GM18517 (cell line): ENCODE results near the gene KCNQ2.

Experiments
- ATAC-seq: cut with Tn5 transposase; IDR thresholded peaks from one replicate; pipeline ENCODE4 v1.9.1; 2021; ENCODE audit warnings: mild to moderate bottlenecking, moderate library complexity; ENCODE audit not compliant: unreplicated experiment

The KCNQ2 gene

DNA sequence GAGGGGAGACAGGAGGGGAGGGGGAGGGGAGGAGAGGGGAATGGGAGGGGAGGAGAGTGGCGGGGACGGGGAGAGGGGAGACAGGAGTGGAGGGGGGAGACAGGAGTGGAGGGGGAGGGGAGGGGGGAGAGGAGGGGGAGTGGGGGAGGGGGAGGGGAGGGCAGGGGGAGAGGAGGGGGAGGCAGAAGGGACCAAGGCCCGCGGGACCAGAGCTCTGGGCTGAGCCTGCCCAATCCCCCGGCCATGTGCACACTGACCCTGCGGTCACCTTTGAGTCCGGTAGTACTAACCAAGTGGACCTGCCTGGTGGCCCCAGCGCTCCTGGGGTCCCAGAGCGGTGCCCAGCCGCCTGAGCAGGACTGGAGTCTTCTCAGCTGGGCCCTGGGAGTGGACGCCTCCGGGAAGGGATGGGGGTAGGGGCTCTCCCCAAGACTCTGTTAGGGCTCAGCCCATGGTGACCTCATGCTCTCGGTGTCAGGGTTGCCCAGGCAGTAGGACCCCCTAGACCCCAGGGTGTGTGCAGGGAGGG, 471 bp upstream of the KCNQ2 start:
- no peak for ATAC-seq

- ATAC-seq, result no peak
Measured at GRCh38 chr20:63471717-63471980, 806 bp downstream of the KCNQ2 start.

DNA sequence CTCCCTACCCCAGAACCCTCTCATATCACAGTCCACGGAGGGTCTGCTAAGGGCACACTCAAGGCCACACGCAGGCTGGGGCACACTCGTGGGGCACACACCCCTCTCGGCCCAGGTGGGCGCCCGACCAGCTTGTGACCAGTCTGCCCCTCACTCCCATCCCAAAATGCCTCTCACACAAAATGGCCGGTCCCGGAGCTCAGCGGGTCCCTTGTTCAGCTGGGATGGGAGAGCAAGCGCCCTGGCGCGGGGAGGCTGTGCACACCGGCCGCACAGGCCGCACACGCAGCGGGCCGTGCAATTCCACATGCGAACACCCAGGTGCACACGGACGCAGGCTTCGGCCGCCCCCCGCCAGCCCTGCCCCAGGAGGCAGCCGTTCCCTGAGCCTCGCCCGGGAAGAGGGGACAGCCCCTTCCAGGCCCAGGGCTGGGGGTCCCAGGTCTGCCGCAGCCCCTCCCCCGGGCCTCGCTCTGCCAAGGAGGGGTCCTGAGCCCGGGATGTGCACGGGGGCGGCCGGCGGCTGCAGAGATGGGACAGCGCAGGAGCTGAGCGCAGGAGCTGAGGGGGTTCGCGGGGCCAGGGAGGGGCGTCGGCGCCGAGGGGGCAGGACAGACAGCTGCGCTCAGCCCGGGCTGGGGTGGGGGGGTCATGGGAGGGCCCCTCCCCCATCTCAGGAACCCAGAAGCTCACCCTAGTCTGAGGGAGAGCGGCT, 1.3 kb downstream of the KCNQ2 start:
- ATAC-seq, result no peak

GRCh38 chr20:63470410-63470809, 2.0 kb downstream of the KCNQ2 start:
- no peak for ATAC-seq

DNA sequence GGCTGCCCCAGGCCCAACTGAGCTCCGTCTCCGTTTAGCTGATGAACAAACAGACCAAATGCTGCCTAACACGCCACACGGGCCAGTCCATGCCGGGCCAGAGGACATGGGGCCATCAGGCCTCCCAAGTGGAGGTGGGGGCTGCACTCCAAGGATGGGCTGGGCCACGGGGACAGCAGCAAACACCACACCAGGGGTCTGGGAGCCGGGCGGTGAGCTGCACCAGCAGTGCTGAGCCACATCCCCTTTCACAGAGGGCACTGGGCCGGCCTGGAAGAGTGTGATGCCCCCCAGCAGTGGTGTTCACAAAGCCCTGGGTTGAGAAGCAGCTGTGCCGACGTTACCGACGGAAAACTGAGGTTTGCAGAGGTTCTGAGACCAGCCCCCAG, 2.7 kb downstream of the KCNQ2 start:
- ATAC-seq, result no peak

GRCh38 chr20:63469019-63469712, 3.3 kb downstream of the KCNQ2 start:
- no peak for ATAC-seq

- ATAC-seq, result no peak
Measured at GRCh38 chr20:63468421-63468820, 4.0 kb downstream of the KCNQ2 start.

- no peak for ATAC-seq
Measured at GRCh38 chr20:63467294-63468083, 5.0 kb downstream of the KCNQ2 start.

DNA sequence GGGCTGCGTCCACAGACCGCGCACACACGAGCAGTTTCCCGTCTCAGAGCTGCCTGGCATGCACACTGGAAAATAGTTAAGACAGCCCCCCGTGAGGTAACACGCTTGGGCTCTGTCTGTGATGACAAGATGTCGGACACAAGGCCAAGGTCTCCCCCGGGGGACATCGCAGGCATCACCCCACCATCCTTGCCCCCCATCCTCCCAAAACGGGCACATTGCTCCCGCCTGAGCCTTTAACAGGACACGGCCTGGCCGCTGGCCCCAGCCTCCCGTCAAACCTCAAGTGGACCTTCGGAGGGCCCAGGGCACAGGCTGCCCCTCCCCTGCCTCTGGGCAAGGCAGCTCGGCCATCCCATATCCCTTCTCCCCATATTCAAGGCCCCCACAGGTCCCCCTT, 5.6 kb downstream of the KCNQ2 start:
- no peak for ATAC-seq

DNA sequence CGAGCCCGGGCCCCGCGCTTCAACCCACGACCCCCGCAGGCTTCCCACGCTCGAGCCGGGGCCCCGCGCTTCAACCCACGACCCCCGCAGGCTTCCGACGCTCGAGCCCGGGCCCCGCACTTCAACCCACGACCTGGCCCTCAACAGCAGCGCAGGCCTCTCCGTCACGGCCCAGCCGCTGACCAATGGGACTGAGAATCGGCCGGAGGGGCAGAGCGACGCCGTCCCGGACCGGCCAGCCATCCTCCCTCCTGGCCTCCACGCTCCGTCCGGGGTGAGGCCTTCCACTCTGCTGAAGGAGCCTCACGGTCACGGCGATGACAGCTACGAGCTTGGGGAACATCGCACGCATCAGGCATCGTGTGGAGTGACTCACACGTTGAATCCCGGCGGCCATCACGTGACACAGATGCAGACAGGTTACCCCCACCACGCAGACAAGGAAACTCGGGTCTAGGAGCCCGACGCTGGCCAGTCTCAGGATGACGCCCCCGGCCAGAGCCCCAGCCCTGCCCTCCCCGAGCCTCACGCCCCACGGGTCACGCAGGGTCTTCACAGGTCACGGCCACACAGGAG, 6.1 kb downstream of the KCNQ2 start:
- no peak for ATAC-seq

DNA sequence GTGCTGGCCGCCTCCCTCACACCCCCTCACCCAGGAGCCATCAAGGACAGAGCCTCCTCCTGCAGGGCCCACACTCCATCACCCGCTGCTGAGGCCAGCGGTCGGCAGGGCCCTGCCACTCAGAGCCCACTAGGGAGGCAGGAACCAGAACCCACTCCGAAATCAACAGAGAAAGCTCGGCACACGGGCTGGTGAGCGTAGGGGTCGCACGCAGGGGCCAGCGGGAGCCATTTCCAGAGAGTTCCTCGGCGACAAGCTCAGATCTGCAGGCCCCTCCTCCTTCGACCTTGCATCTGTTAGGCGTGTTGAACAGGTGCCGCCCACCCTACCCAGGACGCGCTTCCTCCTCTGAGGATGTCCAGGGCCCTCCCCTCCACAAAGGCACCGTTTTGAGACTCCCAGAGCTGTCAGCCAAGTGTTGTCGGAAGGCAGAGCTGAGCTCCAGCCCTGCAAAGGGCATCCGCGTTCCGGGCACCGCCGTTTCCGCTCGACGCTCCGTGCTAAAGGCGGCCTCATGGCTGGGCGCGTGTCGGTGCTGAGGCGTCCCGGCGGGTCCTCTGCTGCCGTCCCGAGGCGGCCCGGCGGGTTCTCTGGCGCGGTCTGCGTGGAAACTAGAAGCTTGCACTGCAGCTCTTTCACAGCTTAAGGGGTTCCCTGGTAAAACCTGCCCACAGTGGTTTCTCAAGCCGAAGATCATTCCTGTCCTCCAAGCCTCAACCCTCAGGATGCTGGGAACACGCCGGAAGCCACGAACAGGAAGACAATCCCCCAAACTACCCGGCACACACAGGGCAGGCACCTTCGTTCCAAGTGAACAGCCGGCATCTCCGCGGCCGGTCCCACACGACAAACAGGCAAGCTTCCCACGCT, 6.8 kb downstream of the KCNQ2 start:
- no peak for ATAC-seq

DNA sequence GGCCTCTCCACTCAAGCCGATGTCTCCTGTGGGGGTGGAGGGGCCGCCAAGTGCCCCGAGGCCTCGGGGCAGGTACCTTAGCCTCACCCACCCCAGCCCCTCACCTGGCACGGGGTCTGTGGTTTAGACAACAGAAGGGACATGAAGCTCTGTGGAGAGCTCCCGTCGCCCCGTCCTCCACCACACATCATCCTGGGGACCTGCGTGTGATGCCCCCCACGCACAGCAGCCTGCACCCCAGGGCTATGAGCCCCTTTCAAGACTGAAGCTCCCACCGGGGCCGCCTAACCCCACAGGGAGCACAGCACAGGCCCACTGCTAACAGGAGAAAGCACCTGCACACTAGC, 8.2 kb downstream of the KCNQ2 start:
- no peak for ATAC-seq

- ATAC-seq, result no peak
Measured at GRCh38 chr20:63463400-63464288, 8.8 kb downstream of the KCNQ2 start.

DNA sequence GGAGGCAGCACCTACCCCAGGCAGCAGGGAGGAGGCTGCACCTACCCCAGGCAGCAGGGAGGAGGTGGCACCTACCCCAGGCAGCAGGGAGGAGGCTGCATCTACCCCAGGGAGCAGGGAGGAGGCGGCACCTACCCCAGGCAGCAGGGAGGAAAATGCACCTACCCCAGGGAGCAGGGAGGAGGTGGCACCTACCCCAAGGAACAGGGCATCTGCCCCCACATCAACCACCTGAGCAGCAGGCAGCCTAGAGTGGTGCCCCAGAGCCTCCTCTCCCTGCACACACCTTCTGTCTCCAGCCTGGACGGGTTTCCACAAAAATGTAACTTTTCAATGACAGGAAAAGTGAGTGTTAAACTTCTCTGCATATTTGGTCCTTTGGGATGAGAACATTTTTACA, 10.2 kb downstream of the KCNQ2 start:
- ATAC-seq, result no peak

GRCh38 chr20:63461104-63461763, 11.2 kb downstream of the KCNQ2 start:
- ATAC-seq, result no peak

GRCh38 chr20:63459070-63459380, 13.4 kb downstream of the KCNQ2 start:
- ATAC-seq, result no peak

DNA sequence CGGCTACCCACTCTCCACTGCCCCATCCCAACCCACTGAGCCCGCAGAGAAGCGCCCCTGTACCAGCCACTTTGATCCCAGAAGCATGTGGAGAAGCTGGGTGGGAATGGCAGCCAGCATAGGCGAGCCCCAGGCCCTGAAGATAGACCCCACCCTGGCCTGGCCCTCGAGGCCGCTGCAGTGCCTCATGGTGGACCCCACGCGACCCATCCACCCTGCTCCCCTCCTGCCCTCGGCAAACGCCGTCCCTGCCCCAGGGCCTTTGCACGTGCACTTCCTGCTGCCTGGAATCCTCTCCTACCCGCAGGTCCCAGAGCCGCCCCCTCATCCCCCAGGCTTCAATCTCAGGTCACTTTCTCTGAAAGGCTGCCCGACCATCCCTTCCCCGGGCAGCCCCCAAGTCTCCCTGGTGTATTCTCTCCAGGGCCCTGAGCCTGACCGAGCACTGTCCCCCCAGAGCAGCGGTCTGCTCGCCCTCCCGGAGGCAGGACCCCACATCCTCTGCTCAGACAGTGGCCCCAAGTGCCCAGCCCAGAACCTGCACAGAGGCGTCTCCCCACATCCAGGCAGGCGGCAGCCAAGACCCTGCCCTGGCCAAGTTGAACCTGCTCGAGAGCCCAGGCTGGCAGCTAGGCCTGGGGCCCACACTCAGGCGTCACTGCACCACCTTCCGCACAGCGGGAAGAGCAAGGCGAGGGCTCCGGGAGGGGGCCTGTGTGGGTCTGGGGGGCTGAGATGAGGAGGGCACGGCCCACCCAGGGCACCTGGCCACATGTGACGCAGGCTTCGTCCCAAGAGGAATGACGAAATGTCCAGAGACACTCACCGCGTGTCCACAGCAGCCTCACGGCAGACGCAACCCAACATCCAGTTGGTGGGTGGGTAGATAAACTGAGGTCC, 14.0 kb downstream of the KCNQ2 start:
- no peak for ATAC-seq

- ATAC-seq, result no peak
Measured at GRCh38 chr20:63457737-63458136, 14.7 kb downstream of the KCNQ2 start.
